ENCODE data around the gene PARP8. TPM values are rescaled to one million over a fixed set of nuclear protein-coding genes. Genes with fewer than 3 reads are reported as not detected.
A peak's percentile ranks its signal among the peaks of the same experiment; 100 is the strongest.

Gene PARP8
- total RNA-seq, 2 experiments from 2014 or later: 36.8 to 39.2 TPM

- ChIA-PET CTCF (ENCODE audit: unreplicated experiment) (no interaction called here), POLR2A (interaction anchor here (0.6 kb wide), 1 partner anchor 33 kb away, joined by 4 read pairs; no protein-coding TSS in a partner anchor)
- Histone ChIP-seq H3K4me3 (ENCODE audit: low read depth, low read length, poor library complexity, severe bottlenecking) (no peak overlapping the region), H3K9me3 (ENCODE audit: low read length) (no peaks in the 10 kb centered on the region), H3K27ac (ENCODE audit: low read depth, low read length, poor library complexity, severe bottlenecking) (no peak overlapping the region), H3K36me3 (ENCODE audit: insufficient read depth, low read length) (no peaks in the 10 kb centered on the region), H3K79me2 (ENCODE audit: insufficient read depth, low read depth, low read length) (no peaks in the 10 kb centered on the region), H4K20me1 (ENCODE audit: insufficient read depth, low read length) (no peaks in the 10 kb centered on the region), H3K4me1 (ENCODE audit: insufficient read depth, low read length, poor library complexity, severe bottlenecking) (peaks cover 25% of the 10 kb centered on the region), H2AFZ (ENCODE audit: low read length) (peak overlapping the region; percentile 47; the same call in 1 of the 2 replicates), H3K9me2 (ENCODE audit: insufficient read depth, low read length) (no peaks in the 10 kb centered on the region), H3K4me2 (ENCODE audit: low read length) (peak overlapping the region; percentile 56)
- no peak for TF ChIP-seq CTCF (conservative IDR thresholded peaks at IDR 0.05; ENCODE audit: low read length)
- TF ChIP-seq EZH2phosphoT487 (IDR thresholded peaks at IDR 0.05; ENCODE audit: borderline replicate concordance, low read depth, low read length): no peak
- DNase-seq (ENCODE audit: low spot score): no peak
- intact Hi-C loops (cut with micrococcal nuclease; ENCODE audit: unreplicated experiment): no loop called here
- no TSS peak for BruUV-seq (replicated peaks)
Measured at GRCh38 chr5:50655067-50655809, 11.2 kb upstream of the PARP8 start.

GRCh38 chr5:50655810-50656205 lies 10.6 kb upstream of the PARP8 start:
- Histone ChIP-seq H3K79me2 (ENCODE audit: insufficient read depth, low read depth, low read length) (no peaks in the 10 kb centered on the region), H3K9me2 (ENCODE audit: insufficient read depth, low read length) (no peaks in the 10 kb centered on the region), H2AFZ (ENCODE audit: low read length) (no peak overlapping the region), H3K36me3 (ENCODE audit: insufficient read depth, low read length) (no peaks in the 10 kb centered on the region), H3K4me1 (ENCODE audit: insufficient read depth, low read length, poor library complexity, severe bottlenecking) (peaks cover 25% of the 10 kb centered on the region), H3K27ac (ENCODE audit: low read depth, low read length, poor library complexity, severe bottlenecking) (no peak overlapping the region), H3K4me2 (ENCODE audit: low read length) (no peak overlapping the region), H3K4me3 (ENCODE audit: low read depth, low read length, poor library complexity, severe bottlenecking) (no peak overlapping the region), H3K9me3 (ENCODE audit: low read length) (no peaks in the 10 kb centered on the region), H4K20me1 (ENCODE audit: insufficient read depth, low read length) (no peaks in the 10 kb centered on the region)
- POLR2A ChIA-PET: interaction anchor here (0.6 kb wide), 1 partner anchor 33 kb away, joined by 4 read pairs; no protein-coding TSS in a partner anchor
- CTCF ChIA-PET (ENCODE audit: unreplicated experiment): no interaction called here
- no peak for DNase-seq (ENCODE audit: low spot score)
- intact Hi-C loops (cut with micrococcal nuclease; ENCODE audit: unreplicated experiment): no loop called here
- no TSS peak for BruUV-seq (replicated peaks)
- TF ChIP-seq EZH2phosphoT487 (IDR thresholded peaks at IDR 0.05; ENCODE audit: borderline replicate concordance, low read depth, low read length) (no peak), CTCF (conservative IDR thresholded peaks at IDR 0.05; ENCODE audit: low read length) (no peak)

- H3K9me2 ChIP-seq (ENCODE audit: insufficient read depth, low read length): no peaks in the 10 kb centered on the region
- H3K79me2 ChIP-seq (ENCODE audit: insufficient read depth, low read depth, low read length): no peaks in the 10 kb centered on the region
- intact Hi-C loops (cut with micrococcal nuclease; ENCODE audit: unreplicated experiment): no loop called here
- no peaks in the 10 kb centered on the region for H3K36me3 ChIP-seq (ENCODE audit: insufficient read depth, low read length)
- TF ChIP-seq EZH2phosphoT487 (IDR thresholded peaks at IDR 0.05; ENCODE audit: borderline replicate concordance, low read depth, low read length) (no peak), CTCF (conservative IDR thresholded peaks at IDR 0.05; ENCODE audit: low read length) (no peak)
- H3K4me2 ChIP-seq (ENCODE audit: low read length): no peak overlapping the region
- H3K4me1 ChIP-seq (ENCODE audit: insufficient read depth, low read length, poor library complexity, severe bottlenecking): peaks cover 25% of the 10 kb centered on the region
- H2AFZ ChIP-seq (ENCODE audit: low read length): no peak overlapping the region
- DNase-seq (ENCODE audit: low spot score): no peak
- ChIA-PET POLR2A (no interaction called here), CTCF (ENCODE audit: unreplicated experiment) (no interaction called here)
- no peak overlapping the region for H3K27ac ChIP-seq (ENCODE audit: low read depth, low read length, poor library complexity, severe bottlenecking)
- no TSS peak for BruUV-seq (replicated peaks)
- no peaks in the 10 kb centered on the region for H4K20me1 ChIP-seq (ENCODE audit: insufficient read depth, low read length)
- H3K9me3 ChIP-seq (ENCODE audit: low read length): peaks cover 6% of the 10 kb centered on the region
- no peak overlapping the region for H3K4me3 ChIP-seq (ENCODE audit: low read depth, low read length, poor library complexity, severe bottlenecking)
Measured at GRCh38 chr5:50657044-50657443, 9.4 kb upstream of the PARP8 start.

All from OCI-LY7 (cell line).